ENCODE results near the gene PRUNE2. TPM values are rescaled to one million over a fixed set of nuclear protein-coding genes. Genes with fewer than 3 reads are reported as not detected.

PRUNE2 gene
- total and polyA plus RNA-seq, 4 donors: 3.8 to 18.1 (median 7.8) TPM

DNA sequence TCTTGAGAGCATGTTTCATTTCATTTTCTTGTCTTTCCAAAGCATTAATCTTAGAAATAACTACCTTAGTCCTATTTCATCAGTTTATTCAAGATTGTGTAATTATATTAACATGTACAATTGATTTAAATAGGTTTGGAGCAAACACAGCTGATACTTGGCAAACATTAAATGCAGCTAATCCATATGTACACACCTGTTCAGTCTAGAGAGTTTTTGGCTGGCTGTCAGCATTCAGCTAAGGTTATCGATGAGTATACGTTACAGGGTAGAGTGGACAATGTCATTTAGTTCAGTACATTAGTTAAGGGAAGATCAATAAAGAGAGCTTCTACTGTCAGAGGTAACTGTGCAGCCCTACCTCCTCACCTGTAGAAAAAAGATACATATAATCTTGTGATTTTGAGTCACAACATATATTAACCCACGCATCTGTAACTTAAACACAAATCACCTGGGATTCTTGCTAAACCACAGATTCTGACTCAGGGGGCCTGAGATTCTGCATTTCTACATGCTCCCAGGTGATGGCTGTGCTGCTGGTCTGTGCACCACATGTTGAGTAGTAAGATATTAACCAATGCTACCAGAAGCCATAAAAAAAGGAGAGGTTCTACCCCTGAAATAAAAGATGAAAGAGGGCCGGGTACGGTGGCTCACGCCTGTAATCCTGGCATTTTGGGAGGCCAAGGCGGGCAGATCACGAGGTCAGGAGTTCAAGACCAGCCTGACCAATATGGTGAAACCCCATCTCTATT, 175.8 kb downstream of the PRUNE2 start:
- Histone ChIP-seq H3K9me3 (ENCODE audit: control insufficient read depth in 4 of 4, insufficient read depth in 3 of 4, low read length in 3 of 4) (no peaks in the 10 kb centered on the region), H3K27ac (ENCODE audit: low read depth in 1 of 2, low read length in 1 of 2) (no peak overlapping the region), H3K9ac (ENCODE audit: insufficient read depth in 1 of 2, low read length in 2 of 2) (no peak overlapping the region), H3K27me3 (ENCODE audit: control insufficient read depth in 3 of 3, insufficient read depth in 3 of 3, low read length in 2 of 3) (no peaks in the 10 kb centered on the region), H3K36me3 (ENCODE audit: control insufficient read depth in 4 of 4, insufficient read depth in 4 of 4, low read length in 4 of 4) (no peaks in the 10 kb centered on the region), H3K4me3 (no peak overlapping the region), H3K4me1 (ENCODE audit: control insufficient read depth in 5 of 5, insufficient read depth in 5 of 5, low read length in 5 of 5) (peaks cover 0 to 2% (median 0%) of the 10 kb centered on the region in 5 donors)
- whole genome bisulfite sequencing, 2 donors: 91 to 95% methylated on average over 8 of the region's 8 CpGs
- ATAC-seq (ENCODE audit: insufficient read depth, low FRiP score) (no peak), DNase-seq (no peak)
- TF ChIP-seq, protein P1, sequence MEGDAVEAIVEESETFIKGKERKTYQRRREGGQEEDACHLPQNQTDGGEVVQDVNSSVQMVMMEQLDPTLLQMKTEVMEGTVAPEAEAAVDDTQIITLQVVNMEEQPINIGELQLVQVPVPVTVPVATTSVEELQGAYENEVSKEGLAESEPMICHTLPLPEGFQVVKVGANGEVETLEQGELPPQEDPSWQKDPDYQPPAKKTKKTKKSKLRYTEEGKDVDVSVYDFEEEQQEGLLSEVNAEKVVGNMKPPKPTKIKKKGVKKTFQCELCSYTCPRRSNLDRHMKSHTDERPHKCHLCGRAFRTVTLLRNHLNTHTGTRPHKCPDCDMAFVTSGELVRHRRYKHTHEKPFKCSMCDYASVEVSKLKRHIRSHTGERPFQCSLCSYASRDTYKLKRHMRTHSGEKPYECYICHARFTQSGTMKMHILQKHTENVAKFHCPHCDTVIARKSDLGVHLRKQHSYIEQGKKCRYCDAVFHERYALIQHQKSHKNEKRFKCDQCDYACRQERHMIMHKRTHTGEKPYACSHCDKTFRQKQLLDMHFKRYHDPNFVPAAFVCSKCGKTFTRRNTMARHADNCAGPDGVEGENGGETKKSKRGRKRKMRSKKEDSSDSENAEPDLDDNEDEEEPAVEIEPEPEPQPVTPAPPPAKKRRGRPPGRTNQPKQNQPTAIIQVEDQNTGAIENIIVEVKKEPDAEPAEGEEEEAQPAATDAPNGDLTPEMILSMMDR (IDR thresholded peaks at IDR 0.05; ENCODE audit: control extremely low read depth, extremely low read depth): no peak

GRCh38 chr9:76729116-76729515, 176.8 kb downstream of the PRUNE2 start:
- Histone ChIP-seq H3K9me3 (ENCODE audit: control insufficient read depth in 4 of 4, insufficient read depth in 3 of 4, low read length in 3 of 4) (no peaks in the 10 kb centered on the region), H3K27ac (ENCODE audit: low read depth in 1 of 2, low read length in 1 of 2) (no peak overlapping the region), H3K4me1 (ENCODE audit: control insufficient read depth in 5 of 5, insufficient read depth in 5 of 5, low read length in 5 of 5) (peaks cover 0 to 7% (median 0%) of the 10 kb centered on the region in 5 donors), H3K27me3 (ENCODE audit: control insufficient read depth in 3 of 3, insufficient read depth in 3 of 3, low read length in 2 of 3) (no peaks in the 10 kb centered on the region), H3K9ac (ENCODE audit: insufficient read depth in 1 of 2, low read length in 2 of 2) (no peak overlapping the region), H3K36me3 (ENCODE audit: control insufficient read depth in 4 of 4, insufficient read depth in 4 of 4, low read length in 4 of 4) (no peaks in the 10 kb centered on the region), H3K4me3 (no peak overlapping the region)
- TF ChIP-seq, protein P1 (IDR thresholded peaks at IDR 0.05; ENCODE audit: control extremely low read depth, extremely low read depth): no peak
- DNase-seq (no peak), ATAC-seq (ENCODE audit: insufficient read depth, low FRiP score) (no peak)
- WGBS, 2 donors: 85 to 87% methylated on average over 3 of the region's 3 CpGs

DNA sequence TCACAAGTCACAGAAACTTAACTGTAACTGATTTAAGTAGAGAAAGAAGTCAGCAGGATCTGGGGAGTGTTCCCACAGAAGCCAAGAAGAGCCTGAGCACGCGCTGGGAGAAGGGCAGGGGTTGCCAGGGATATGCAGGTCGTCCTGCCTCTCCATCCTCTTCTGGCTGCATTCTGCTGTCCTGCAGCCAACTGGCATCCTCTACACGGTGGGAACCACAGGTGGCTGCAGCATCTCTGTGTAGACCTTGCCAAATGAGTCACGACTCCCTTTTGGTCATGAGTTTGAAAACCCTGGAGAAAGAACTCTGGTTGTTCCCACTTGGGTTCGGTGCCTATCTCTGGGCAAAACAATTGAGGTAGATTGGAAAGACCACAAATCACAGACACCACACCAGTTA, 180.0 kb downstream of the PRUNE2 start:
- 65 to 84% methylated on average over 6 of the region's 6 CpGs for WGBS, 2 donors
- no peaks in the 10 kb centered on the region for H3K27me3 ChIP-seq (ENCODE audit: control insufficient read depth in 3 of 3, insufficient read depth in 3 of 3, low read length in 2 of 3)
- TF ChIP-seq, protein P1 (IDR thresholded peaks at IDR 0.05; ENCODE audit: control extremely low read depth, extremely low read depth): no peak
- no peak overlapping the region for H3K9ac ChIP-seq (ENCODE audit: insufficient read depth in 1 of 2, low read length in 2 of 2)
- no peaks in the 10 kb centered on the region for H3K36me3 ChIP-seq (ENCODE audit: control insufficient read depth in 4 of 4, insufficient read depth in 4 of 4, low read length in 4 of 4)
- H3K27ac ChIP-seq (ENCODE audit: low read depth in 1 of 2, low read length in 1 of 2): no peak overlapping the region
- H3K4me1 ChIP-seq (ENCODE audit: control insufficient read depth in 5 of 5, insufficient read depth in 5 of 5, low read length in 5 of 5): peaks cover 0 to 7% (median 0%) of the 10 kb centered on the region in 5 donors
- H3K9me3 ChIP-seq (ENCODE audit: control insufficient read depth in 4 of 4, insufficient read depth in 3 of 4, low read length in 3 of 4): no peaks in the 10 kb centered on the region
- no peak overlapping the region for H3K4me3 ChIP-seq
- no peak for DNase-seq
- no peak for ATAC-seq (ENCODE audit: insufficient read depth, low FRiP score)
